OCI-LY3 (cell line): ENCODE results near the gene TBCA.

ENCODE experiments used
- H2AFZ ChIP-seq: fragments of 200-600, 300-600 bp; shearing (Covaris generic); 2 replicates; pipeline ENCODE4 v1.6.0; 2014; ENCODE audit warnings: antibody characterized with exemption, low read depth, low read length
- H3K27ac ChIP-seq: fragments of 200-600, 300-600 bp; sonication (generic); 2 replicates; pipeline ENCODE4 v1.5.1; 2014; ENCODE audit warnings: mild to moderate bottlenecking, low read length, moderate library complexity, mixed read lengths
- H3K27me3 ChIP-seq: fragments of 200-600, 300-600 bp; sonication (generic); 2 replicates; pipeline ENCODE4 v1.6.1; 2014; ENCODE audit warnings: low read depth, low read length, mixed read lengths
- H3K36me3 ChIP-seq: fragments of 200-600, 300-600 bp; sonication (generic); replicated peaks from 2 replicates; pipeline ENCODE3; 2014; ENCODE audit warnings: low read depth, low read length, mixed read lengths
- H3K4me1 ChIP-seq: fragments of 300-600, 200-600 bp; sonication (generic); 2 replicates; pipeline ENCODE4 v1.6.1; 2014; ENCODE audit warnings: low read length, mixed read lengths
- H3K4me2 ChIP-seq: fragments of 200-600, 300-600 bp; sonication (generic); 2 replicates; pipeline ENCODE4 v1.6.1; 2014; ENCODE audit warnings: low read length, mixed read lengths
- H3K4me3 ChIP-seq: fragments of 300-600, 200-600 bp; sonication (generic); 2 replicates; pipeline ENCODE4 v1.5.1; 2014; ENCODE audit warnings: antibody characterized with exemption, mild to moderate bottlenecking, low read length, moderate library complexity
- H3K79me2 ChIP-seq: fragments of 300-600, 200-600 bp; shearing (Covaris generic); 2 replicates; pipeline ENCODE4 v1.6.1; 2014; ENCODE audit warnings: mild to moderate bottlenecking, low read length, mixed read lengths
- H3K9ac ChIP-seq: fragments of 300-600, 200-600 bp; shearing (Covaris generic); 2 replicates; pipeline ENCODE4 v1.6.0; 2014; ENCODE audit warnings: mild to moderate bottlenecking, low read length, moderate library complexity
- H3K9me3 ChIP-seq: fragments of 200-600, 300-600 bp; shearing (Covaris generic); 2 replicates; pipeline ENCODE4 v1.6.1; 2014; ENCODE audit warnings: low read length, mixed read lengths; ENCODE audit not compliant: insufficient read depth
- H4K20me1 ChIP-seq: fragments of 200-600, 300-600 bp; sonication (generic); 2 replicates; pipeline ENCODE4 v1.6.1; 2016; ENCODE audit warnings: low read length, mixed read lengths; ENCODE audit not compliant: insufficient read depth
- EZH2phosphoT487 ChIP-seq: fragments of 200-600 bp; shearing (Covaris generic); IDR thresholded peaks from 2 replicates; pipeline ENCODE4 v1.6.1; 2018; ENCODE audit warnings: antibody characterized with exemption, mixed run types, low read depth
- TF ChIP-seq, protein P1 (sequence below): fragments of 200-600, 300-600 bp; sonication (generic); IDR thresholded peaks from 2 replicates; pipeline ENCODE4 v1.5.1; 2014; ENCODE audit warnings: antibody characterized with exemption, low read length, low read depth

Gene TBCA

DNA sequence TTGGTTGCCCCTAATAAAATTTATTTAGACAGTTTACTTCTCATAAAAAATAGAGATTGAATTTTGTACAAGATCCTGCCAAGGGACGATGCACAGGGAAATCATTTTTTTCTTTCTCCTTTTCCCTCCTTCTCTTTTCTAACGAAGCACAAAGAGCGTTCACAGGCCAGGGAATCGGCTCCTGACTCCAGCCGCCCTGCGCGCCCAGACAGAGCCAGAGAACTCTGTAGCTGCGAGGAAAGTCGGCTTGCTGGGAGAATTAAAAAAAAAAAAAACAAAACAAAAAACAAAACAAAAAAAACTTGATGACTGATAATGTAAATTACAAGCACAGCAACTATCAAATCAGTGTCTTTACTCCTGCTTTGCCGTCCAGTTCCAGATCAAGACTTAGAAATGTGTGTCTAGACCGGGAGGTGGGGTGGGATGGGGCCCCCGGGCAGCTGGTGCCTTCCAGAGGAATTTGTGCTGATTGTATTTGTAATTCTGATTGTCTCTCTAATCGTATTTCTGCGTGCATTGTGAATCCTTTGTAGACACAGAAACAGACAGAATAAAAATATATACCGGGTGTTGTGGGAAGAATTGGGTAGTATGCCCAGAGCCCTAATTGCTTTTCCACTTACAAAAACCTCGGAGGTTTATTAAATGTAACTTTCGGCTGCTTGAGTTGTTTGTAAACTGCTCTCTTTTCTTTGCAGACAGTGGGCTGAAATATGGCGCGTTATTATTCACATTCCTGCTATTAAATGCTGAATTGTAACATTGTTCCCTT, 134.0 kb downstream of the TBCA start:
- no peaks in the 10 kb centered on the region for H3K4me1 ChIP-seq
- H3K27me3 ChIP-seq, result peaks cover 5% of the 10 kb centered on the region
- H3K36me3 ChIP-seq, result no peaks in the 10 kb centered on the region
- H3K27ac ChIP-seq, result no peak overlapping the region
- no peak overlapping the region for H3K4me2 ChIP-seq
- H3K4me3 ChIP-seq, result no peak overlapping the region
- TF ChIP-seq, protein P1, sequence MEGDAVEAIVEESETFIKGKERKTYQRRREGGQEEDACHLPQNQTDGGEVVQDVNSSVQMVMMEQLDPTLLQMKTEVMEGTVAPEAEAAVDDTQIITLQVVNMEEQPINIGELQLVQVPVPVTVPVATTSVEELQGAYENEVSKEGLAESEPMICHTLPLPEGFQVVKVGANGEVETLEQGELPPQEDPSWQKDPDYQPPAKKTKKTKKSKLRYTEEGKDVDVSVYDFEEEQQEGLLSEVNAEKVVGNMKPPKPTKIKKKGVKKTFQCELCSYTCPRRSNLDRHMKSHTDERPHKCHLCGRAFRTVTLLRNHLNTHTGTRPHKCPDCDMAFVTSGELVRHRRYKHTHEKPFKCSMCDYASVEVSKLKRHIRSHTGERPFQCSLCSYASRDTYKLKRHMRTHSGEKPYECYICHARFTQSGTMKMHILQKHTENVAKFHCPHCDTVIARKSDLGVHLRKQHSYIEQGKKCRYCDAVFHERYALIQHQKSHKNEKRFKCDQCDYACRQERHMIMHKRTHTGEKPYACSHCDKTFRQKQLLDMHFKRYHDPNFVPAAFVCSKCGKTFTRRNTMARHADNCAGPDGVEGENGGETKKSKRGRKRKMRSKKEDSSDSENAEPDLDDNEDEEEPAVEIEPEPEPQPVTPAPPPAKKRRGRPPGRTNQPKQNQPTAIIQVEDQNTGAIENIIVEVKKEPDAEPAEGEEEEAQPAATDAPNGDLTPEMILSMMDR, result no peak
- no peak for TF ChIP-seq EZH2phosphoT487
- H3K9me3 ChIP-seq, result no peaks in the 10 kb centered on the region
- H4K20me1 ChIP-seq, result no peaks in the 10 kb centered on the region
- H3K79me2 ChIP-seq, result no peaks in the 10 kb centered on the region
- no peak overlapping the region for H3K9ac ChIP-seq
- 0 out of 2 replicates have a peak overlapping the region, but pooled peaks have one; percentile 39 for H2AFZ ChIP-seq

DNA sequence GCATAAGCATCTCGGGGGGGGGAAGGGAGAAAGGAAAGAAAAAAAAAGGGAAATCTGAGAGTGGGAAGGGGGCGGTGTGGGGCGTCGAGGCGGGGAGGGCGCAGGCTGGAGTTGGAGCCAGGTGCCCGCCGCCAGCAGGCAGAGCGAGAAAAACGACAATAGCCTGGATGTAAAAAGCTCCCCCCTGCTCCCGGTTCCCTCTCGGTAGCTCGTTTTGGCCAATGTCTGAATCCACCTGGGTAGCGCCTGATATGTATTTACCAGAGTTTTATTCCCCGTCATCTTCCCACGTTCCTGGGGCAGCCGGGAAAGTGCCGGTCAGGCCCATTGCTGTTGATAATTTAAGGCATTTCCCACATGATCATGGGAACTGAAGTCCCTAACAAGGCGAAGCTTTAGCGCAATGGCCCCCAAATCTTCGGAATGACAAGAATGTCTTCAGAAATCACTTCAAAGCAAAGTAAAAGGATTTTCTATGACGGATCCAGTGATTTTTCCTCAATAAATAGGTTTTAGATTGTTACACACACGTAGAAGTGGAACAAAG, 134.7 kb downstream of the TBCA start:
- Histone ChIP-seq H3K9me3 (no peaks in the 10 kb centered on the region), H3K4me2 (no peak overlapping the region), H3K36me3 (no peaks in the 10 kb centered on the region), H4K20me1 (no peaks in the 10 kb centered on the region), H3K79me2 (no peaks in the 10 kb centered on the region), H2AFZ (no peak overlapping the region), H3K27me3 (peaks cover 5% of the 10 kb centered on the region), H3K4me3 (no peak overlapping the region), H3K4me1 (no peaks in the 10 kb centered on the region), H3K27ac (no peak overlapping the region), H3K9ac (no peak overlapping the region)
- TF ChIP-seq, protein P1, result no peak
